ENCODE data around the gene DNAH1.

GRCh38 chr3:52420388-52420787 lies 104.3 kb downstream of the DNAH1 start:
- TF ChIP-seq CTCF (IDR thresholded peaks at IDR 0.05; ENCODE audit: low read length) (no peak), EZH2phosphoT487 (IDR thresholded peaks at IDR 0.05; ENCODE audit: low read length) (no peak)
